Caki2 (cell line): ENCODE results near the gene ANKRD22. TPM values are rescaled to one million over a fixed set of nuclear protein-coding genes. Genes with fewer than 3 reads are reported as not detected.
A peak's percentile ranks its signal among the peaks of the same experiment; 100 is the strongest.

Experiments
- DNase-seq: peaks from one replicate; pipeline ENCODE4 v3.0.0-alpha.2; 2015; ENCODE audit warnings: low read depth
- in situ Hi-C: cut with HindIII; loops from 2 replicates; pipeline ENCODE4 v1.10.0; 2016; ENCODE audit warnings: low sequenced_read_pairs, low pct_unique_long_range_greater_than_20kb, mixed read lengths
- total RNA-seq: library from RNA; depleted of rRNA; stranded (reverse); fragments of >200 nt; shearing (Covaris generic); gene quantifications from 2 replicates; pipeline ENCODE4 v1.2.3, GENCODE V29; 2014; ENCODE audit warnings: low replicate concordance

The ANKRD22 gene
- total RNA-seq, 1 experiment from 2014 or later, result not detected

GRCh38 chr10:88880282-88881076 lies 28.8 kb upstream of the ANKRD22 start:
- peak; percentile 91 for DNase-seq
- in situ Hi-C loops, result no loop called here

- no peak for DNase-seq
- in situ Hi-C loops, result no loop called here
Measured at GRCh38 chr10:88879534-88880281, 28.1 kb upstream of the ANKRD22 start, which contains the start of gene STAMBPL1. STAMBPL1 (plus strand) TSS chr10:88880245; CDS start chr10:88901709, 21,464 bp downstream.

GRCh38 chr10:88877298-88877697 lies 25.7 kb upstream of the ANKRD22 start:
- in situ Hi-C loops, result no loop called here
- DNase-seq, result no peak

- in situ Hi-C loops, result no loop called here
- no peak for DNase-seq
Measured at GRCh38 chr10:88875081-88875480, 23.4 kb upstream of the ANKRD22 start.

GRCh38 chr10:88874281-88874680 lies 22.6 kb upstream of the ANKRD22 start:
- DNase-seq, result no peak

GRCh38 chr10:88873757-88874156 lies 22.1 kb upstream of the ANKRD22 start:
- in situ Hi-C loops, result no loop called here
- no peak for DNase-seq

More at GRCh38 chr10:88874281-88874680, 22.6 kb upstream of the ANKRD22 start:
- in situ Hi-C loops, result no loop called here

GRCh38 chr10:88870089-88870488 lies 18.4 kb upstream of the ANKRD22 start:
- DNase-seq, result no peak
- in situ Hi-C loops, result no loop called here

- in situ Hi-C loops, result no loop called here
- DNase-seq, result no peak
Measured at GRCh38 chr10:88866454-88866853, 14.8 kb upstream of the ANKRD22 start.

GRCh38 chr10:88865281-88865876 lies 13.7 kb upstream of the ANKRD22 start:
- DNase-seq, result no peak
- in situ Hi-C loops, result no loop called here

- no peak for DNase-seq
- in situ Hi-C loops, result no loop called here
Measured at GRCh38 chr10:88861036-88861435, 9.4 kb upstream of the ANKRD22 start.

- in situ Hi-C loops, result no loop called here
- no peak for DNase-seq
Measured at GRCh38 chr10:88858491-88858890, 6.8 kb upstream of the ANKRD22 start.

- in situ Hi-C loops, result no loop called here
Measured at GRCh38 chr10:88857831-88858230, 6.2 kb upstream of the ANKRD22 start.

GRCh38 chr10:88854684-88855083 lies 3.0 kb upstream of the ANKRD22 start:
- no peak for DNase-seq
- in situ Hi-C loops, result no loop called here

More at GRCh38 chr10:88857831-88858230, 6.2 kb upstream of the ANKRD22 start:
- no peak for DNase-seq

- in situ Hi-C loops, result no loop called here
- no peak for DNase-seq
Measured at GRCh38 chr10:88853155-88853881, 1.7 kb upstream of the ANKRD22 start.

- in situ Hi-C loops, result no loop called here
- DNase-seq, result no peak
Measured at GRCh38 chr10:88852327-88852726, 683 bp upstream of the ANKRD22 start.

- in situ Hi-C loops, result no loop called here
- DNase-seq, result no peak
Measured at GRCh38 chr10:88850712-88851111, 932 bp downstream of the ANKRD22 start.

- no peak for DNase-seq
- in situ Hi-C loops, result no loop called here
Measured at GRCh38 chr10:88849234-88849633, 2.4 kb downstream of the ANKRD22 start.

- DNase-seq, result peak; percentile 16
- in situ Hi-C loops, result no loop called here
Measured at GRCh38 chr10:88848499-88848898, 3.1 kb downstream of the ANKRD22 start.
